Frontal cortex (tissue), 4 donors: ENCODE data around the gene ELK4. TPM values are rescaled to one million over a fixed set of nuclear protein-coding genes. Genes with fewer than 3 reads are reported as not detected.
"Not testable (repeated sequence)": the region's sequence is repeated elsewhere in the genome, so short reads cannot be mapped to it uniquely, and the experiment has no call there.

Source experiments
- DNase-seq, 2 donors: peaks; one replicate each; pipeline ENCODE4 v3.0.0; 2012; ENCODE audit warnings: low spot score in 2 of 2
- FAIRE-seq: peaks from 2 replicates; lab custom pipeline; 2012; peaks lifted over from hg19 to GRCh38; lab: Jason Lieb, UNC
- total RNA-seq: library from RNA; depleted of rRNA; stranded (reverse); fragments of >200 nt; gene quantifications from one replicate; pipeline ENCODE4 v1.2.3, GENCODE V29; 2014
- donor health status: control.
- donor health status: control.
- donor health status: control.

ELK4 gene
- total RNA-seq, 1 donor from 2014 or later, result 6.9 TPM

DNA sequence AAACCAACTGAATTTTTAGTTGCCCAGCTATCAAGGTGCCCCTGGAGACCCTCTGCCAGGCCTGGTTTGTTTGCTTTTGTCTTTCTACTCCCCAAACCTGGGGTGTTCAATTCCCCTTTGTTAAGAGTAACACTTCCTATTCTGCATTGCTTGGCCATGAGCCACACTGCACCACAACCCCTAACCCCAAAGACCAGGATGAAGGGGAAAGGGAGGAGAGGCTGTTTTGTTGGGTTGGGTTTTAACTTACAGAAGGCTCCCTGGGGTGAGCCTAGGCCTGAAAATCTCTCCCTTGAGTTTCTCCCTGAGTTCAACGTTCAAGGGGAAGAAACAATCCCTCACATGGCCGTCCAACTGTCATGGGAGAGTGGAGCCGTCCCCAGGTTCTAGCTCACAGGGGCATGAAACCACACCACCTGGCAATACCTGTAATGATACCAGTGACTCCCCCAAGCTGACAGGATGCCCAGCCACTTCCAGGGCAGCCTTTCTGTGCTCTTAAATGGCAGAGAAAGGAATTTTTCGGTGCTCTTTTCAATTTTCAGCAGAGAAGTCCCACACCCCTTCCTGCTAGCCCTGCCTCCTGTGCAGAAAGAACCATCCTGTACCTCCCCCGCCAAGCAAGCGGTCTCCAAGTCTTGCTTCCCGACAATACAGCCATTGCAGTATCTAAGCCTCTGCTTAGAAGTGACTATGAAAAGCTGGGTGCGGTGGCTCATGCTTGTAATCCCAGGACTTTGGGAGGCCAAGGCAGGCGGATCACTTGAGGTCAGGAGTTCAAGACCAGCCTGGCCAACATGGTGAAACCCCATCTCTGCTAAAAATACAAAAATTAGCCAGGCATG is 33.6 kb upstream of the ELK4 start:
- FAIRE-seq, result no peak
- DNase-seq, result peak in 1 of 2 donors; percentile 10

DNA sequence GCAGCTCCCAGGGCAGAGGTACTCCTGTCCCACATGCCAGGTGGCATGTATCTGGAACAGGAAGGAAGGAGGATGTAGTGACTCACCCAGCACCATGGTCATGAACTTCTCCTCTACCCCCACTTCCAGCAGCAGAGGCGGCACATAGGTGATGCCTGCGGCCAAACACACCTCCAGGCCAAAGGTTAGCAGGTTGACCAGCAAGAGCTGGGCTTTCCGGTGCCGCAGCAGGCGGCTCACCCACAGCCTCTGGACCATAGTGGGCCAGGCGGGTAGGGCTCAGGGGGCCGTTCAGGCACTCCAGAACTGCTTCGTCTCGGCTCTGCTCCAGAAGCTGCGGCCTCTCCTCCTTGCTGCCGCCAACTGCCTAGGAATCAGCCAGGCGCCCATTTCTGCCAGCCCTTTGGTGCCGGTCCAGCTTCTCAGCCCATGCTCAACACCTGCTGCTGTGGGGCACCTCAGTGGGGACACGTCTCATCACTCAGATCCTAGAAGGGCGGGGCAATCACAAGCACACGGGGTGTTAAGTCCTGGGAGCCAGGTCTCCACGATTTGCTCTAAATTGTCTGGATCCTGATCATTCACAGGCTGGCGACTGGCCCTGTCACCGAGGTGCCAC is 32.7 kb upstream of the ELK4 start:
- FAIRE-seq, result no peak

DNA sequence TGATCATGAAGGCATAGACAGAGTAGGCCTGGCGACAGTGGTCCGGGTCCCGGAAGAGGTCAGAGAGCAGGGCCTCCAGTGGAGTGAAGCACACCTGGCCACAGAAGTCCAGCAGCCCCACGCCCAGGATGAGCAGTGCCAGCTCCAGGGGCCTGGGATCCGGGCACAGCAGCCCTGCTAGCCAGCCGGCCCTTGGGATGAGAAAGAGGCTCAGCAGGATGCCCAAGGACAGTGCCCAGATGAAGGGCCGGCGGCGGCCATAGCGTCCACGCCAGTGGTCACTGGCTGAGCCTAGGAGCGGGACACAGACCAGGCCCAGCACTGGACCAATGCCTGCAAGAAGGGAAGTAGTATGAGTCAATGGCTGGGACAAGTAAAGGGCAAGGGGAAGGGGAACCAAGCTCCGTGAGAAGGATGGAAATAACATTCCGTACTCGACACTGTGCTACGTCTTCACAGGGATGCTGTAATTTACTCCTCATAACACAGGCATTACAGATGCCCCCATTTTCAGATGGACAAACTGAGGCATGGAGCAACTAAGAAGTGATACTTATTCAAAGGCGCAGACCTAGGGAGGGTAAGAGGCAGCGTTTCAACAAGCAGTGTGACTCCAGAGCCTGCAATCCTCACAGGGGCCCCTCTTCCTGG is 31.6 kb upstream of the ELK4 start:
- peak in 1 of 2 donors; percentile 19 for DNase-seq
- no peak for FAIRE-seq

More for the DNA sequence above, 32.7 kb upstream of the ELK4 start:
- peak in 1 of 2 donors; percentile 7 for DNase-seq

DNA sequence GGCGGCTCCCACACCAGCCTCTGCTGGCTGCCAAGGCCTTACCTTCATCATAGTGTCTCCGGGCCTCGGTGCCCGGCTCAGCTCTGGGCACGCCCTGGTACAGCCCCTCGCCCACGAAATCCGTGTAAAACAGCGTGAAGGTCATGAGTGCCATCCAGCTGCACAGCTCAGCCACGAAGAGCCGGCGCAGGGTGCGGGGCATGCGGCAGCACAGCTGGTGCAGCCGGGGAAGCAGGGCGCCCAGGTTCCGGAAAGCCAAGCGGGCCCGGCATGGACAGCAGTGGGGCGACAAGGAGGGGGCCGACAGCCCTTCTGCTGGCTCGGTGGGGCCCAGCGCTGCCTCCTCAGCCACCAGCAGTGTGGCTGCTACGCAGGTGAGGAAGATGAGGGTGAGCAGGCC is 31.0 kb upstream of the ELK4 start:
- no peak for DNase-seq

DNA sequence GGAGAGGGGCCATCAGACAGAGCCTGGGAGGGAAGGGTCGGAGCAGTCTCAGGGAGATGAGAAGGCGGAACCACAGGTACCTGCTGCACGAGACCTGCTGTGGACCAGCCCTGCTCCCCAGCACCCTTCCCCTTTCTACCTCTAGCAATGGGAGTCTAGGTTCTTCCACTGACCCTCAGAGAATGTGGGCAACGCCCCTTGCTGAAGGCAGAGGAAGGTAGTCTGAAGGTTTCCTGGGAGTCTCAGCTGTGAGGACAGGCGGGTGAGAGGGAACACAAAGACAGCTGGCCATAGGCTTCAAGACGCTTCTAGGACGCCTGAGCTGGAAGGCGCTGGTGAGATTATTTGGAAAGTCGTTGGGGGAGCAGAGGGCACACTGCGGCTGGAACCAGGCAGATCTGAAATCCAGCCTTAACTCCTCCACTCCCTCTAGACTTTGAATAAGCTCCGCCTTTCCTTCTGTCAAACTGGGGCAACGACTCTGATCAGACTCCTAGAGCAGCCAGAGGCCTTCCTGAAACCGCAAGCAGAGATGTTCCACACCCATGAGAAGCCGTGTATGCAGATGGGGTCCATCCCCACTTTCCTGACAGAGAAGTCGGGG is 30.4 kb upstream of the ELK4 start:
- peak in 1 of 2 donors; percentile 6 for DNase-seq
- FAIRE-seq, result no peak

More for the DNA sequence above, 31.0 kb upstream of the ELK4 start:
- FAIRE-seq, result no peak

DNA sequence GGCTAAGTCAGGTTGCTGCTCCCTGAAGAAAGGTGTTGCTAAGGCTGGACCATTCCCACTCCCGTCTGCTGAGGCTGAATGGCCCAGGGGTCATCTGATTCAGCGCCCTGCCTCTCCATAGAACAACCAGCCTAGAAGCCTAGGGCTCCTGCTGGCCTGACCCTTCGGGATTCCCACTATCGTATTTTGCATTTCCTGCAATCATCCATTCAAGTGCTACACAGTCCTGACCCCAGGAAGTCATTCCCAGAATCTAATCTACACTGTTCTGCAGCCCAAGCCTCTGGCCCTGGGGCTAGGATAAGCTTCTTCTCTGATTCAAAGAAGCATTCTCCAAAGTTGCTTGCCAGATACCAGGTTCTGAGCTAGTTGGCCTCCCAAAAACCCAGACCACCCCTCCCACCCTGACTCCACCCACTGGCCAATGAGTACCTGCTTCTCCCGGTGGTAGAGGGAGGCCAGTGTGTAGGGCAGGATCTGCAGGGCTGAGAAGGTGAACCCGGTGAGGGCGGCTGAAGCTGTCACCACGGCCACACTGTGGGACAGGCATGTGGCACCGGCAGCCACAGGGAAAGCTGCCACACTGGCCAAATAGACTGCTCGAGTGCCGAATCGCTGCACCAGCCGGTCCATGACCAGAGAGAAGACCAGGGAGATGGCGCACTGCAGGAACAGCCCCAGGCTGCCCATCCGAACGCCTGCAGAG is 29.8 kb upstream of the ELK4 start:
- FAIRE-seq (no peak), DNase-seq (peak in 1 of 2 donors; percentile 17)

DNA sequence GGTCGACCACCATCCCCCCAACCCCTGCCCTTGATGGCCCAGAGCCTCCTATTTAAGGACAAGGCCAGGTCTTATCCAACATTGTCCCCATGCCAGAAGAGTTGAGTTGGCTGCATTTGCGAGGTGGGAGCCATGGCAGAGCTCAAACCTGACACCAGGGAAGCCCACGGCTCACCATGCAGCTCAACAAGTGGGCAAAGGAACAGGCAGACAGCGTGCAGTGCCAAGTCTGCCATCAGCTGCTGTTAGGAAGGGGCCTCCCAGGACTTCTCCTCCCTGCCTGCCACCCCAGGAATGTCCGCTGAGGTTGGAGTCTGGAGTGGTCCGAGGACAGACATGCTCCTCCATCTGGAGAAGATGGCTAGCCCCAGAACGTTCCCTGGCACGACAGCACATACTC is 28.6 kb upstream of the ELK4 start:
- FAIRE-seq, result no peak
- DNase-seq, result no peak

DNA sequence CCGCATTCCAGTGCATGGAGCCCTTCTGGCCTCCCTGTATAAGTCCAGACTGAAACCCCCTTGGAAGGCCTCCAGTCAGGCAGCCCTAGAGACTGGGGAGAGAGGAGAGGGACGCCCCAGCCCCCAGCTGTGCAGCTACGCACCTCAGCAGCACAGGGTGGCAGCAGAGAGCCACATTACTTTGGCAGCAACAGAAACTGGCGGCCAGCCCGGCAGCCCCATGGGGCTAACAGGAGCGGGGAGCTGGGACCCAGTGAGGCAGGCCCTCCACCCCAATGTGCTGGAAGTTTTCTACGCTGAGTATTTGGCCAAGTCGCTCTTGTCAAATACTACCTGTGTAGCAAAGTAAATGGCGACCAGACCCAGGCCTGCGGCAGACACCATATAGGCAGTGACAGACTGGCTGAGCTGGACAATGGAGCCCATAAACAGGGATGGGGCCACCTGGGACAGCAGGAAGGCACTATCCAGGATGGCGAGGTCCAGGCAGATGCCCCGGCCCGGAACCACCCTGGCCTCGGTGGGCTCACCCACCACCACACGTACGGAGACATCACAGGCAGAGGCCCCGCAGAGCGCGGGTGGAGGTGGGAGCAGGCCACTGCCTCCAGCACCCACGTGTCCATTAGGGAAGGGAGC is 27.3 kb upstream of the ELK4 start:
- FAIRE-seq (no peak), DNase-seq (peak; percentile 78 to 90)

DNA sequence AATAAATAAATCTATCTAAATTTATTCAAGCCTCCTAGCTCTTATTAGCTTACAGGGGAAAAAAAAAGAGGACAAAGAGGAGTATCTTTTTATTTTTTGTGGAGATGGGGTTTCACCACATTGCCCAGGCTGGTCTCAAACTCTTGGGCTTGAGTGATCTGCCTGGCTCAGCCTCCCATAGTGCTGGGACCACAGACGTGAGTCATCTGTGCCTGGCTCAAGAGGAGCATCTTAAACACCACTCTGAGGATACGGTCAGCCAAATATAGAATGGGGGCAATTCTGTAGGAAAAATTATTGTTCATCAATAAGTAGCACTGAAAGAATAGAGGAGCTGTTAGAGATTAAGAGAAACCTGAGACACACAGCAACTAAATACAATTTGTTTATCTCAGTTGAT is 24.4 kb upstream of the ELK4 start:
- no peak for DNase-seq
- no peak for FAIRE-seq

DNA sequence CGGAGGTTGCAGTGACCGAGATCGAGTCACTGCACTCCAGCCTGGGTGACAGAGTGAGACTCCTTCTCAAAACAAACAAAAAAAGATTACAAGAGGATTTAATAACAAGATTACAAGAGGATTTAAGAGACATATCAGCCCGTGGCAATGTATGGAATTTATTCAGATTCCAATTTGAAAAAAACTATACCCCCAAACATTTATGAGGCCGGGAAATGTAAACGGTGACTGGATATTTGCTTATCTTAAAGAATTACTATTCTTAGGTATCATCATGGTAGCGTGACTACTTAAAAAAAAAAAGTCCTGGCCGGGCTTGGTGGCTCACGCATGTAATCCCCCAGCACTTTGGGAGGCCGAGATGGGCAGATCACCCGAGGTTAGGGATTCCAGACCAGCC is 21.2 kb upstream of the ELK4 start:
- no peak for FAIRE-seq
- DNase-seq, result no peak

DNA sequence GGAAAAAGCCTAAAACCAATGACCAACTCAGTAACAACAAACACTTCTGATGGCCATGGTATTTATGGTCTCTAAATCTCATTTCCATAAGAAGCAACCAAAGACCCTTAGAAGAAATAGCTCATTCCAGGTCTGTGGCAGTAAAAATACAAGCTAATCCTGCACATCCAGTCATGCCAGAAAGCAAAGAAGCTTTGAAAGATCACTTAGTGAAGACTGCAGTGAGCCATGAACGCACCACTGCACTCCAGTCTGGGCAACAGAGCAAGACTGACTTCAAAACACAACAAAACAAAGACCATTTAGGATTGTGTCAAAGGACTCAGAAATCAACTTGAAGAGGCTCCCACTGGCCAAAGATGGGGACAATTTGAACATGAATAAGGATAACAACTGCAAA is 18.4 kb upstream of the ELK4 start:
- FAIRE-seq (no peak), DNase-seq (no peak)

DNA sequence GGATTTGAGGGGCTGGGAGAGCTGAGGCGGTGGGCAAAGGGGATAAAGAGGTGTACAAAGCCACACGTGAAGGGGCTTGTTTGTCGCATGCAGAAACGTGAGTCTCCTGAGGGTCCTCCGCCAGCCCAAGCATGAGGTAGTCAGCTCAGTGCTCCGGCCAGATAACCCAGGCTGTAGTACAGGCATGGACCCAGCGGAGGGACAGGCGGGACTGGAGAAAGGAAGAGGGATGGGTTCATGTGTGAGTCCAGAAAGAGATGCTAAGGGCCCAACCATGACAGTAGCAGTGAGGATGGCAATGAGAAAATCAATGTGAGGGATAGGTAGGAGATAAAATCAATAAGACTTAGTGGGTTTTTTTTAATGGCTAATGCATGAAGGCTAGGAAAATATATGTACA is 13.7 kb upstream of the ELK4 start:
- FAIRE-seq, result no peak
- no peak for DNase-seq

DNA sequence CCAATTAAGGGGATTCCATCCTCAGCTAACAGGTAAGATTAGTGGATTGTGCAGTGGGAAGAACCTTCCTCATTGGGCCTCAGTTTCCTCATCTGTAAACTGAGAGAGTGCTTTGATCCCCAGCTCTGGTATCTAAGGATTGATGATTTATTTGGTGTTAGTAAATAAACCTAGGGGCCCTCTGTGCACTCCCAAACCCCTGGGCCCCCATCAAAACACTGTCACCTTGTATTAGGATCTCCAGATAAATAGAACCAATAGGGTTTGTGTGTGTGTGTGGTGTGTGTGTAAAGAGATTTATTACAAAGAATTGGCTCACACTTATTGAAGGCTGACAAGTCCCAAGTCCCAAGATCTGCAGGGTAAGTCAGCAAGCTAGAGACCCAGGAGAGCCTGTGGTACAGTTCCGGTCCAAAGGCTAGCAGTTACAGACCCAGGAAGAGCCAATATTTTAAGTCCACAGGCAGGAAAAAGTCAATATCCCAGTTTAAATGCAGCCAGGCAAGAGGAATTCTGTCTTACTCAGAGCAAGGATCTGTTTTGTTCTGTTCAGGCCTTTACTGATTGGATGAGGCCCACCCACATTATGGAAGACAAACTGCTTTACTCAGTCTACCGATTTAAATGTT is 11.0 kb upstream of the ELK4 start:
- FAIRE-seq, result no peak
- DNase-seq, result no peak

DNA sequence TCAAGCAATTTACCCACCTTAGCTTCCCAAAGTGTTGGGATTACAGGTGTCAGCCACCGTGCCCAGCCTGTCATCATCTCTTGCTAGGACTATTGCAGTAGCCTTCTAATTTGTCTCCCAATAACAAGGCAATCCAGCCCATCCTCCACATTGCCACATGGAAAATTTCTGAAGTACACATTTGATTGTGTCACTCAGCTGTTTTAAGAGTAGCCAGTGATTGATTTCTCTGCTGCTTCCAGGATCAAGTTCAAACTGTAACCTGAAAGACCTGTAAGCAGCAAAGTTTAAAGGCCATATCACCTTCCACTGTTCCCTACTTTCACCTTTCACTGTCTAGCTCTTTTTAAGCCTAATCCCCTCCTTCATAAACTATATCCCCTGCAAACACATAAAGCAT is 7.8 kb upstream of the ELK4 start:
- no peak for FAIRE-seq
- no peak for DNase-seq

DNA sequence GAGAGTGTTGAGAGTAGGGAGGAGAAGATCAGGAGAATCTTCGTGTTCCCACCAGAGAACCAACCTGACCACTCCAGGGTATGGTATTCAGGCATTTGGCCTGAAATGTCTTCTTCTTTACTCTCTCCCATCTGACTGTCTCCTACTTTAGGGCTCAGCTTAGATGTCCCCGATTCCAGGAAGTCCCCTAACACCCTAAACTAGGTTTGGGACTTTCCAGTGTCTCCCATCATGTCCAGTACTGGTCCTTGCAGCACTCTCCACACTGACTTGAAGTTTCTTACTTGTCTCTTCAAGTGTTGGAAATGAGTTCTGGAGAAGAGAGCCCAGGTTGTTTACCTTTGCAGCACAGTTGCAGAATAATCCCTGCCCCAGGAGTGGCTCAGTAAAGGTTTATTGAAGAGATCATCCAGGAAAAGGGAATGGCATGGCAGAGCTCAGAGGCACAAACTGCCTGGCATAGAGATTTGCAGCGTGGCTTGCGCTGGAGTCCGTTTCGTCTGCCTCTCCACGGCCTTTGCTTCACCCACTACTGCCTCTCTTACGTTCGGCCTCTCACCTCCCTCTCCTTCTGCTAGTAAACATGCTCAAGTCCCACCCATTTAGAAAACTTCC is 6.2 kb upstream of the ELK4 start:
- FAIRE-seq, result no peak
- DNase-seq, result no peak

DNA sequence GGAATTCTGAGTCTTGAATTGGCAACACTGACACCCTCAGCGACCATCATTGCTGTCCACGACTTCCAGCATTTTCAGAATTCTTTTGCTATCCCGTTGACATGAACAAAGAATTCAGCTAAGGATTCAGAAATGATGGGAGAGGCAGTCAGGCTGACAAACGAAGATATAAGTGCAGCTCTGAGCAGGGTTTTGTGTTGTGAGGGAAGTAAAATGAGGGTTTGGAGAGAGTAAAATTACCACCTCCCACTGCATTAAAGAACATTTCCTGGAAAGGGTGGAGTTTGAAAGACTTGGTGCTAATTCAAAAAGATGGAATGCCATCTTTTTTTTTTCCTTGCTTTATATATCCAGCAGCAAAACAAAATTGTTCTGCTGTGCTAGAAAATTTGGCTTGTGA is 4.9 kb upstream of the ELK4 start:
- FAIRE-seq, result no peak

DNA sequence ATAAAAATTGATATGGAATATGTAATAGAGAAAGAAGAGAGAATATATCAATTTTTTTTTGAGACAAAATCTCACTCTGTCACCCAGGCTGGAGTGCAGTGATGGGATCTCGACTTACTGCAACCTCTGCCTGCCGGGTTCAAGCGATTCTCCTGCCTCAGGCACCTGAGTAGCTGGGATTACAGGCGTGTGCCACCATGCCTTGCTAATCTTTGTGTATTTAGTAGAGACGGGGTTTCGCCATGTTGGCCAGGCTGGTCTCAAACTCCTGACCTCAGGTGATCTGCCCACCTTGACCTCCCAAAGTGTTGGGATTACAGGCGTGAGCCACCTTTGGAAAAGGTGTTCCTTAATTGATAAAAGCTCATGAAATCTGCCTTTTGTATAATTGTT is 4.3 kb upstream of the ELK4 start:
- not testable (repeated sequence) for DNase-seq, FAIRE-seq

More for the DNA sequence above, 4.9 kb upstream of the ELK4 start:
- no peak for DNase-seq

DNA sequence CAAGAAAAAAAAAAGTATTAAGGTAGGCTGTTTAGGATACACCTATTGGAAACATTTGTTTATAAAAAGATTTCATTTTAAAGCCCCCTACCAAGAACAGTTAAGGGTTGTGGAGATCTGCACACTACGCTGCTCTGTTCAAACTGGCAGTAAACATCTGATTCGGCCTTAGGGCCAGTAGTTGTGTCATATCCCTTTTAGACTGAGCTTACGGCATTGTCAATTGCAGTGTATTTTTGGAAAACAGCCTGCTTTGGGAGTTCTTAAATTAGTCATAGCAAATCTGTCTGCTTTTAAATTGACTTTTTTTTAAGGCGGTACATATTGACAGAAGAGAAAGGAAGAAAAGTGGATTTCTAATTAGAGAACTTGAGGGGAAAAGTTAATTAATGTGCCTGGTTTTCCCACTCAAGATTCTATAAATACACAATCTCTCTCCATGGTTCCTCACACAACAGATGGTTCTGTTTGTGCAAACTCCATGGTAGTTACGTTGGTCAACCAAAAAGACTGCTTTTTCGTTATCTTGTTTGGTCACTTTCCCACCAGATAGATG is 1.7 kb upstream of the ELK4 start:
- FAIRE-seq (no peak), DNase-seq (no peak)
